DOHH2 (cell line): ENCODE results near the gene UQCRQ.

Source experiments
- H3F3A ChIP-seq: fragments of 200-600 bp; sonication (generic), shearing (Covaris generic); 2 replicates; pipeline ENCODE4 v1.6.0; 2016; ENCODE audit warnings: antibody characterized with exemption, mild to moderate bottlenecking; ENCODE audit not compliant: control insufficient read depth, insufficient read depth
- H3K27ac ChIP-seq: fragments of 200-600 bp; sonication (generic); 2 replicates; pipeline ENCODE4 v1.5.1; 2014; ENCODE audit warnings: low read depth, mild to moderate bottlenecking, low read length, moderate library complexity
- H3K27me3 ChIP-seq: fragments of 200-600 bp; sonication (generic); 2 replicates; pipeline ENCODE4 v1.6.1; 2014; ENCODE audit warnings: mild to moderate bottlenecking, low read length, mixed read lengths; ENCODE audit not compliant: control insufficient read depth
- H3K36me3 ChIP-seq: fragments of 200-600 bp; sonication (generic); 2 replicates; pipeline ENCODE4 v1.6.1; 2014; ENCODE audit warnings: mild to moderate bottlenecking, low read length, moderate library complexity, mixed read lengths; ENCODE audit not compliant: control insufficient read depth
- H3K4me1 ChIP-seq: fragments of 200-600 bp; sonication (generic); 2 replicates; pipeline ENCODE4 v1.6.1; 2014; ENCODE audit warnings: mild to moderate bottlenecking, low read length, mixed read lengths; ENCODE audit not compliant: control insufficient read depth
- H3K4me2 ChIP-seq: fragments of 200-600 bp; sonication (generic); 2 replicates; pipeline ENCODE4 v1.6.0; 2014; ENCODE audit warnings: mild to moderate bottlenecking, low read length, moderate library complexity
- H3K4me3 ChIP-seq: fragments of 200-600 bp; sonication (generic); 2 replicates; pipeline ENCODE4 v1.5.1; 2014; ENCODE audit warnings: mild to moderate bottlenecking, low read length, mixed read lengths
- H3K79me2 ChIP-seq: fragments of 200-600 bp; sonication (generic); 2 replicates; pipeline ENCODE4 v1.6.1; 2014; ENCODE audit warnings: mild to moderate bottlenecking, low read length, mixed read lengths; ENCODE audit not compliant: control insufficient read depth
- H3K9me2 ChIP-seq: fragments of 200-600 bp; sonication (generic); replicated peaks from 2 replicates; pipeline ENCODE4 v1.6.1; 2014; ENCODE audit warnings: mild to moderate bottlenecking, low read length, mixed read lengths; ENCODE audit not compliant: control insufficient read depth
- H3K9me3 ChIP-seq: fragments of 200-600 bp; sonication (generic); 2 replicates; pipeline ENCODE4 v1.6.1; 2014; ENCODE audit warnings: antibody characterized with exemption, low read length, mixed read lengths; ENCODE audit not compliant: control insufficient read depth, insufficient read depth
- H4K20me1 ChIP-seq: fragments of 200-600 bp; sonication (generic); 2 replicates; pipeline ENCODE4 v1.6.0; 2014; ENCODE audit warnings: low read depth, mild to moderate bottlenecking, antibody characterized with exemption, low read length, moderate library complexity; ENCODE audit not compliant: control insufficient read depth, insufficient read depth
- CTCF ChIP-seq: fragments of 200-600 bp; sonication (generic); IDR thresholded peaks from one replicate; pipeline ENCODE4 v1.5.1; 2014; ENCODE audit warnings: antibody characterized with exemption, mild to moderate bottlenecking, low read depth, low read length; ENCODE audit not compliant: poor library complexity, severe bottlenecking
- EZH2phosphoT487 ChIP-seq: fragments of 200-600 bp; sonication (generic); IDR thresholded peaks from 2 replicates; pipeline ENCODE4 v1.6.1; 2017; ENCODE audit warnings: borderline replicate concordance, mild to moderate bottlenecking, antibody characterized with exemption, low read length, moderate library complexity, mixed read lengths

UQCRQ gene

GRCh38 chr5:132830436-132831094, 35.9 kb upstream of the UQCRQ start, which contains the start of gene SHROOM1:
Gene SHROOM1, minus strand, starts transcription at chr5:132830647. Its CDS starts 4,507 bp downstream, at chr5:132826140.
- no peak for TF ChIP-seq EZH2phosphoT487
- no peak for TF ChIP-seq CTCF
- no peaks in the 10 kb centered on the region for H3F3A ChIP-seq
- H3K36me3 ChIP-seq = no peaks in the 10 kb centered on the region
- H3K79me2 ChIP-seq = no peaks in the 10 kb centered on the region
- no peaks in the 10 kb centered on the region for H4K20me1 ChIP-seq
- H3K4me2 ChIP-seq = peak within 1 kb of the TSS; percentile 83
- peaks cover 4% of the 10 kb centered on the region for H3K4me1 ChIP-seq
- H3K9me3 ChIP-seq = no peaks in the 10 kb centered on the region
- H3K27me3 ChIP-seq = peaks cover 56% of the 10 kb centered on the region
- H3K4me3 ChIP-seq = peak within 1 kb of the TSS; percentile 78
- no peaks in the 10 kb centered on the region for H3K9me2 ChIP-seq
- no peak within 1 kb of the TSS for H3K27ac ChIP-seq

GRCh38 chr5:132831095-132831860, 35.2 kb upstream of the UQCRQ start:
- TF ChIP-seq EZH2phosphoT487 (no peak), CTCF (no peak)
- H3K36me3 ChIP-seq = no peaks in the 10 kb centered on the region
- H3K4me2 ChIP-seq = no peak overlapping the region; the same call in 1 of the 2 replicates
- no peaks in the 10 kb centered on the region for H3K9me2 ChIP-seq
- peaks cover 4% of the 10 kb centered on the region for H3K4me1 ChIP-seq
- H3K27ac ChIP-seq = no peak overlapping the region
- no peaks in the 10 kb centered on the region for H3F3A ChIP-seq
- H3K79me2 ChIP-seq = no peaks in the 10 kb centered on the region
- H3K27me3 ChIP-seq = peaks cover 49% of the 10 kb centered on the region
- H3K4me3 ChIP-seq = no peak overlapping the region
- H4K20me1 ChIP-seq = no peaks in the 10 kb centered on the region
- no peaks in the 10 kb centered on the region for H3K9me3 ChIP-seq

- H3K9me2 ChIP-seq = no peaks in the 10 kb centered on the region
- no peak overlapping the region for H3K4me2 ChIP-seq
- no peaks in the 10 kb centered on the region for H4K20me1 ChIP-seq
- TF ChIP-seq EZH2phosphoT487 = no peak
- H3F3A ChIP-seq = no peaks in the 10 kb centered on the region
- H3K4me1 ChIP-seq = peaks cover 11% of the 10 kb centered on the region
- no peaks in the 10 kb centered on the region for H3K9me3 ChIP-seq
- H3K4me3 ChIP-seq = no peak overlapping the region
- no peak overlapping the region for H3K27ac ChIP-seq
- H3K79me2 ChIP-seq = no peaks in the 10 kb centered on the region
- peaks cover 39% of the 10 kb centered on the region for H3K27me3 ChIP-seq
- no peaks in the 10 kb centered on the region for H3K36me3 ChIP-seq
Measured at GRCh38 chr5:132832612-132833011, 33.8 kb upstream of the UQCRQ start.

GRCh38 chr5:132834057-132834456, 32.4 kb upstream of the UQCRQ start:
- Histone ChIP-seq H3K4me3 (no peak overlapping the region), H3K36me3 (no peaks in the 10 kb centered on the region), H4K20me1 (no peaks in the 10 kb centered on the region), H3K9me3 (no peaks in the 10 kb centered on the region), H3K4me2 (no peak overlapping the region), H3K27me3 (peaks cover 24% of the 10 kb centered on the region), H3K4me1 (peaks cover 13% of the 10 kb centered on the region), H3K27ac (no peak overlapping the region), H3K79me2 (no peaks in the 10 kb centered on the region), H3K9me2 (no peaks in the 10 kb centered on the region), H3F3A (no peaks in the 10 kb centered on the region)
- TF ChIP-seq CTCF = no peak
- no peak for TF ChIP-seq EZH2phosphoT487
